ENCODE data around the gene MEGF11.

DNA sequence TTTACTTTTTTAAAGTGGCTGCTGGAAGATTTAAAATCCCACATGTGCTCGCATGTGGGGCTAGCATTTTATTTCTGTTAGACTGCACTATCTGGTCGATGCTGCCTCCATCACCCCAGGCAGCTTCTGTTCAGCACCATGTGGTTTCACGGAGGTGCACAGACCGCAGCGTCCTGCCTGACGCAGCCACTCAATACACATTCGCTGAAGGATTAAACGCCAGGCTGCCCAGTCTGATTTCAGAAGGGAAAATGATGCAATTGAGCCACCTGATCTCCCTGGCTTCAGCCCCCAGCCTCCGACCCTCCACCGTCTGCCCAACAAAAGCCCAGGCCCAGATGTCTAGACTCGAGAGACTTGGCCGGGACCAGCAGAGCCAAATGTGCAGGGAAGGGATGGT, 84.5 kb downstream of the MEGF11 start:
- TF ChIP-seq POLR2A (IDR thresholded peaks at IDR 0.05; ENCODE audit: low read length) (no peak), RAD21 (conservative IDR thresholded peaks at IDR 0.05 in 1 of 2, IDR thresholded peaks at IDR 0.05 in 1 of 2) (no peak), SMC3 (IDR thresholded peaks at IDR 0.05) (no peak), CHD2 (IDR thresholded peaks at IDR 0.05; ENCODE audit: low read length, partially characterized antibody) (no peak), JUNB (IDR thresholded peaks at IDR 0.05) (no peak), ESRRA (IDR thresholded peaks at IDR 0.05; ENCODE audit: borderline replicate concordance, low read length) (no peak), CEBPB (IDR thresholded peaks at IDR 0.05) (no peak), NFE2L2 (conservative IDR thresholded peaks at IDR 0.05; ENCODE audit: low read length) (no peak), TFCP2L1 (CRISPR knock-in tag; IDR thresholded peaks at IDR 0.05) (no peak), CBX8 (IDR thresholded peaks at IDR 0.05) (no peak), MYC (IDR thresholded peaks at IDR 0.05; ENCODE audit: borderline replicate concordance, low read length) (no peak)
- TF ChIP-seq, protein P1, sequence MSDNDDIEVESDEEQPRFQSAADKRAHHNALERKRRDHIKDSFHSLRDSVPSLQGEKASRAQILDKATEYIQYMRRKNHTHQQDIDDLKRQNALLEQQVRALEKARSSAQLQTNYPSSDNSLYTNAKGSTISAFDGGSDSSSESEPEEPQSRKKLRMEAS (IDR thresholded peaks at IDR 0.05) = no peak
- TF ChIP-seq, protein P2, sequence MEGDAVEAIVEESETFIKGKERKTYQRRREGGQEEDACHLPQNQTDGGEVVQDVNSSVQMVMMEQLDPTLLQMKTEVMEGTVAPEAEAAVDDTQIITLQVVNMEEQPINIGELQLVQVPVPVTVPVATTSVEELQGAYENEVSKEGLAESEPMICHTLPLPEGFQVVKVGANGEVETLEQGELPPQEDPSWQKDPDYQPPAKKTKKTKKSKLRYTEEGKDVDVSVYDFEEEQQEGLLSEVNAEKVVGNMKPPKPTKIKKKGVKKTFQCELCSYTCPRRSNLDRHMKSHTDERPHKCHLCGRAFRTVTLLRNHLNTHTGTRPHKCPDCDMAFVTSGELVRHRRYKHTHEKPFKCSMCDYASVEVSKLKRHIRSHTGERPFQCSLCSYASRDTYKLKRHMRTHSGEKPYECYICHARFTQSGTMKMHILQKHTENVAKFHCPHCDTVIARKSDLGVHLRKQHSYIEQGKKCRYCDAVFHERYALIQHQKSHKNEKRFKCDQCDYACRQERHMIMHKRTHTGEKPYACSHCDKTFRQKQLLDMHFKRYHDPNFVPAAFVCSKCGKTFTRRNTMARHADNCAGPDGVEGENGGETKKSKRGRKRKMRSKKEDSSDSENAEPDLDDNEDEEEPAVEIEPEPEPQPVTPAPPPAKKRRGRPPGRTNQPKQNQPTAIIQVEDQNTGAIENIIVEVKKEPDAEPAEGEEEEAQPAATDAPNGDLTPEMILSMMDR (IDR thresholded peaks at IDR 0.05) = no peak
- TF ChIP-seq, protein P3, sequence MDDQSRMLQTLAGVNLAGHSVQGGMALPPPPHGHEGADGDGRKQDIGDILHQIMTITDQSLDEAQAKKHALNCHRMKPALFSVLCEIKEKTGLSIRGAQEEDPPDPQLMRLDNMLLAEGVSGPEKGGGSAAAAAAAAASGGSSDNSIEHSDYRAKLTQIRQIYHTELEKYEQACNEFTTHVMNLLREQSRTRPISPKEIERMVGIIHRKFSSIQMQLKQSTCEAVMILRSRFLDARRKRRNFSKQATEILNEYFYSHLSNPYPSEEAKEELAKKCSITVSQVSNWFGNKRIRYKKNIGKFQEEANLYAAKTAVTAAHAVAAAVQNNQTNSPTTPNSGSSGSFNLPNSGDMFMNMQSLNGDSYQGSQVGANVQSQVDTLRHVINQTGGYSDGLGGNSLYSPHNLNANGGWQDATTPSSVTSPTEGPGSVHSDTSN (IDR thresholded peaks at IDR 0.05) = no peak
